K562 (cell line): ENCODE measurements around the gene MRGPRD. TPM values are rescaled to one million over a fixed set of nuclear protein-coding genes. Genes with fewer than 3 reads are reported as not detected.
A peak's percentile ranks its signal among the peaks of the same experiment; 100 is the strongest.

Experiments used
- ATAC-seq: fragments of 200-7000 bp; cut with Tn5 transposase; 3 replicates; pipeline ENCODE4 v1.9.1; 2020; ENCODE audit warnings: moderate library complexity
- BruUV-seq: library from RNA; stranded (reverse); fragments of 400-500 nt; replicated peaks from 2 replicates; lab custom pipeline; 2021; lab: Mats Ljungman, UMichigan
- CTCF ChIA-PET: fragments of 300-600 bp; formaldehyde crosslinking; extraction: SDS; loops from one replicate; lab custom pipeline; 2021; ENCODE audit warnings: low intra/inter-chr PET ratio; lab: Yijun Ruan, JAX
- POLR2A ChIA-PET: fragments of 300-600, 350-650 bp; sonication (Branson Sonifier 250); formaldehyde crosslinking; extraction: SDS; loops from one replicate; lab custom pipeline; 2021; ENCODE audit warnings: antibody characterized with exemption, inconsistent platforms; lab: Yijun Ruan, JAX
- DNase-seq, 4 experiments: peaks; one replicate each; pipeline versions ENCODE4 v3.0.0 to v3.0.0-alpha.2; 2011 to 2018; ENCODE audit warnings: low spot score in 3 of 4, mixed read lengths in 3 of 4; ENCODE audit errors: extremely low read depth in 1 of 4
- FAIRE-seq: peaks from 2 replicates; lab custom pipeline; 2011; peaks lifted over from hg19 to GRCh38; lab: Jason Lieb, UNC
- H2AFZ ChIP-seq: 2 replicates; pipeline ENCODE4 v1.6.0; 2011; ENCODE audit warnings: low read depth, low read length, control low read depth, inconsistent platforms
- H3K27ac ChIP-seq: fragments of 200-600 bp; 3 replicates; pipeline ENCODE4 v1.8.0; 2011; ENCODE audit warnings: low read depth, mild to moderate bottlenecking, control low read depth, inconsistent platforms, low read length, moderate library complexity, mixed read lengths; ENCODE audit errors: extremely low read depth
- H3K27me3 ChIP-seq, 2 experiments: fragments of 300-600 bp in 1 of 2; 2 replicates in 1 of 2; 3 replicates in 1 of 2; pipeline versions ENCODE4 v1.6.0 to v1.8.0; 2011; ENCODE audit warnings: inconsistent platforms in 2 of 2, low read length in 2 of 2, mild to moderate bottlenecking in 1 of 2, mixed read lengths in 1 of 2, moderate library complexity in 1 of 2; ENCODE audit not compliant: control insufficient read depth in 2 of 2, insufficient read depth in 2 of 2
- H3K36me3 ChIP-seq: fragments of 300-600 bp; 3 replicates; pipeline ENCODE4 v1.8.0; 2011; ENCODE audit warnings: mild to moderate bottlenecking, low read length, inconsistent platforms; ENCODE audit not compliant: control insufficient read depth, insufficient read depth
- H3K4me1 ChIP-seq, 2 experiments: fragments of 200-600 bp in 1 of 2; replicated peaks in 1 of 2; 2 replicates in 1 of 2; 3 replicates in 1 of 2; pipeline versions ENCODE4 v1.5.1 to v1.8.0; 2011; ENCODE audit warnings: inconsistent platforms in 2 of 2, low read length in 2 of 2, mild to moderate bottlenecking in 1 of 2, mixed read lengths in 1 of 2, moderate library complexity in 1 of 2; ENCODE audit not compliant: control insufficient read depth in 2 of 2, insufficient read depth in 2 of 2
- H3K4me2 ChIP-seq: 2 replicates; pipeline ENCODE4 v1.6.1; 2011; ENCODE audit warnings: low read length, control low read depth, inconsistent platforms, mixed read lengths; ENCODE audit not compliant: insufficient read depth
- H3K4me3 ChIP-seq: fragments of 200-600 bp; sonication (generic), shearing (Covaris generic); 2 replicates; pipeline ENCODE4 v1.5.1; 2016; ENCODE audit warnings: control low read depth, inconsistent platforms
- H3K79me2 ChIP-seq: fragments of 200-600 bp; 3 replicates; pipeline ENCODE4 v1.8.0; 2011; ENCODE audit warnings: low read length, inconsistent platforms; ENCODE audit not compliant: control insufficient read depth, insufficient read depth
- H3K9ac ChIP-seq, 2 experiments: 2 replicates each; pipeline versions ENCODE4 v1.6.0 to v1.6.1; 2011; ENCODE audit warnings: low read depth in 2 of 2, low read length in 2 of 2, control low read depth in 1 of 2, inconsistent platforms in 1 of 2, mild to moderate bottlenecking in 1 of 2, mixed read lengths in 1 of 2; ENCODE audit not compliant: insufficient read depth in 1 of 2
- H3K9me1 ChIP-seq: one replicate; pipeline ENCODE4 v1.6.0; 2011; ENCODE audit warnings: inconsistent platforms, mild to moderate bottlenecking, low read length, moderate library complexity; ENCODE audit not compliant: control insufficient read depth, insufficient read depth
- H3K9me3 ChIP-seq: replicated peaks from 2 replicates; pipeline ENCODE4 v1.5.1; 2011; ENCODE audit warnings: low read depth, low read length, inconsistent platforms; ENCODE audit not compliant: control insufficient read depth, insufficient read depth
- H4K20me1 ChIP-seq: replicated peaks from 2 replicates; pipeline ENCODE4 v1.6.1; 2011; ENCODE audit warnings: low read length, inconsistent platforms, mixed read lengths; ENCODE audit not compliant: control insufficient read depth, insufficient read depth
- AFF4 ChIP-seq: sonication (generic); formaldehyde crosslinking; IDR thresholded peaks from 2 replicates; pipeline ENCODE4 v1.8.0; 2023; ENCODE audit warnings: mild to moderate bottlenecking, missing genetic modification reagents
- CEBPB ChIP-seq: fragments of 450-650 bp; IDR thresholded peaks from 2 replicates; pipeline ENCODE4 v1.6.1; 2016; ENCODE audit warnings: missing genetic modification characterization, missing compliant biosample characterization
- CEBPG ChIP-seq, 3 experiments: fragments of 200-800 bp in 1 of 3; sonication (Bioruptor generic) in 1 of 3; sonication (generic) in 1 of 3; formaldehyde crosslinking in 1 of 3; IDR thresholded peaks in 2 of 3; conservative IDR thresholded peaks in 1 of 3; 2 replicates each; pipeline versions ENCODE4 v1.6.1 to v1.8.0; 2016 to 2022; ENCODE audit warnings: missing compliant biosample characterization in 2 of 3, missing genetic modification characterization in 2 of 3, mild to moderate bottlenecking in 1 of 3, missing genetic modification reagents in 1 of 3
- FUS ChIP-seq: fragments of 200-400 bp; formaldehyde crosslinking; optimal IDR thresholded peaks from 2 replicates; pipeline ENCODE3; 2017; ENCODE audit warnings: low read depth, low read length
- WGBS: fragments of 100-300 bp; shearing (Covaris generic); methylation state at CpG from one replicate; pipeline ENCODE4 v1.1.6; 2016; ENCODE audit warnings: low coverage, mixed read lengths; ENCODE audit not compliant: insufficient coverage; ENCODE audit errors: missing lambda C conversion rate; 5-methylcytosine and 5-hydroxymethylcytosine counted together
- in situ Hi-C: fragments of 300-500 bp; cut with MboI; formaldehyde crosslinking; loops from 4 replicates; pipeline ENCODE4 v1.15.0; 2018; ENCODE audit warnings: inconsistent platforms, mixed read lengths
- intact Hi-C: fragments of 100-400 bp; cut with micrococcal nuclease; formaldehyde crosslinking; loops from 2 replicates; pipeline ENCODE4 v1.14.2; 2022
- polyA plus RNA-seq, 8 experiments: library from polyadenylated mRNA; depleted of rRNA in 4 of 8; stranded (reverse) in 5 of 8; unstranded in 3 of 8; fragments of >200 nt; fragmentation: Nextera tagmentation in 2 of 8; fragmentation: Illumina TruSeq in 1 of 8; extraction: Ambion mirVana in 2 of 8; extraction: Trizol in 1 of 8; gene quantifications; 2 replicates each; pipeline versions ENCODE4 v1.2.1 to v1.2.3, GENCODE V29; 2011 to 2014; ENCODE audit warnings: inconsistent platforms in 1 of 8, missing spikeins in 1 of 8
- total RNA-seq, 7 experiments: library from RNA; depleted of rRNA in 6 of 7; stranded (reverse); fragments of >200 nt in 6 of 7; fragmentation: Illumina TruSeq in 2 of 7; extraction: Trizol in 2 of 7; gene quantifications; 2 replicates each; pipeline versions ENCODE4 v1.2.1 to v1.2.3, GENCODE V29; 2011 to 2021; ENCODE audit warnings: low replicate concordance in 1 of 7

MRGPRD gene
- total and polyA plus RNA-seq, 9 of the 15 experiments (the other 6 are each of a cell fraction or from before 2014, with no cell fraction given): not detected

- Histone ChIP-seq H3K27ac (no peak overlapping the region), H3K9me1 (no peaks in the 10 kb centered on the region), H3K79me2 (no peaks in the 10 kb centered on the region), H3K36me3 (no peaks in the 10 kb centered on the region), H4K20me1 (peaks cover 3% of the 10 kb centered on the region; the same call in 1 of the 2 replicates), H3K4me3 (no peak overlapping the region), H3K9ac (no peak overlapping the region), H3K4me2 (no peak overlapping the region), H3K4me1 (no peaks in the 10 kb centered on the region), H3K9me3 (no peaks in the 10 kb centered on the region), H3K27me3 (peaks cover 19 to 52% of the 10 kb centered on the region in 2 experiments), H2AFZ (no peak overlapping the region)
- BruUV-seq: no TSS peak
- no peak for FAIRE-seq
- CTCF ChIA-PET: no interaction called here
- ATAC-seq: no peak
- 4% methylated on average over 9 of the region's 9 CpGs for WGBS
- no peak for DNase-seq
- in situ Hi-C loops (no loop called here), intact Hi-C loops (no loop called here)
- no peak for TF ChIP-seq FUS
- peak; percentile 52; the same call in 1 of the 2 replicates for TF ChIP-seq CEBPB (tag)
- TF ChIP-seq AFF4: no peak
- no peak for TF ChIP-seq CEBPG (CRISPR knock-in tag; IDR thresholded peaks at IDR 0.05)
- TF ChIP-seq CEBPG (tag; conservative IDR thresholded peaks at IDR 0.05 in 1 of 2, IDR thresholded peaks at IDR 0.05 in 1 of 2): peak; percentile 43 to 50; a peak in 2 of 4 replicates
- POLR2A ChIA-PET: interaction anchor here (0.8 kb wide), 1 partner anchor 21 kb away, joined by 4 read pairs; the partner anchor contains the start of gene TPCN2
Measured at GRCh38 chr11:69027704-69028372, 47.1 kb upstream of the MRGPRD start.
